Uterus (tissue), 4 donors: ENCODE results near the gene GPR85. TPM values are rescaled to one million over a fixed set of nuclear protein-coding genes. Genes with fewer than 3 reads are reported as not detected.

ENCODE experiments used
- DNase-seq, 2 donors: peaks; one replicate each; pipeline ENCODE4 v3.0.0-alpha.2; 2019 to 2020
- H3K27ac ChIP-seq, 2 donors: fragments of 200-600 bp; sonication (generic); 1 replicate in 1 of 2; 2 replicates in 1 of 2; pipeline ENCODE4 v1.5.1; 2016 to 2018
- H3K27me3 ChIP-seq, 2 donors: fragments of 200-600 bp; sonication (generic); one replicate each; pipeline ENCODE4 v1.5.1; 2018 to 2019; ENCODE audit warnings: control low read depth in 1 of 2
- H3K36me3 ChIP-seq, 2 donors: fragments of 200-600 bp; sonication (generic); one replicate each; pipeline ENCODE4 v1.5.1; 2019; ENCODE audit warnings: control low read depth in 1 of 2
- H3K4me1 ChIP-seq, 2 donors: fragments of 200-600 bp; sonication (generic); one replicate each; pipeline ENCODE4 v1.5.1; 2018 to 2019; ENCODE audit warnings: control low read depth in 1 of 2
- H3K4me3 ChIP-seq, 2 donors: fragments of 200-600 bp; sonication (generic); 1 replicate in 1 of 2; 2 replicates in 1 of 2; pipeline ENCODE4 v1.5.1; 2018 to 2019; ENCODE audit warnings: mild to moderate bottlenecking in 1 of 2
- H3K9me3 ChIP-seq, 2 donors: fragments of 200-600 bp; sonication (generic); one replicate each; pipeline ENCODE4 v1.5.1; 2019; ENCODE audit warnings: control low read depth in 1 of 2
- CTCF ChIP-seq, 4 experiments: fragments of 200-600 bp in 2 of 4; fragments of 450-650 bp in 2 of 4; sonication (generic) in 2 of 4; IDR thresholded peaks; one replicate each; pipeline ENCODE4 v1.5.1; 2016 to 2019; ENCODE audit warnings: antibody characterized with exemption in 4 of 4, mild to moderate bottlenecking in 2 of 4, moderate library complexity in 1 of 4
- POLR2A ChIP-seq, 2 donors: fragments of 450-650 bp; IDR thresholded peaks; one replicate each; pipeline ENCODE4 v1.6.1; 2016; ENCODE audit warnings: antibody characterized with exemption in 2 of 2, mild to moderate bottlenecking in 1 of 2, moderate library complexity in 1 of 2
- intact Hi-C: fragments of 100-400 bp; cut with DNase I; formaldehyde crosslinking; loops from one replicate; pipeline ENCODE4 v1.15.1; 2023; ENCODE audit warnings: low total_unique reads
- total RNA-seq, 4 donors: library from RNA; depleted of rRNA in 3 of 4; stranded (reverse); fragments of >200 nt in 3 of 4; gene quantifications; one replicate each; pipeline versions ENCODE4 v1.1.0 to v1.2.4, GENCODE V29; 2014 to 2023
- donor health status: DM: yes; HTN: yes; CAD: no.

The GPR85 gene
- total RNA-seq, 4 donors from 2014 or later = 1.0 to 4.8 TPM; not detected in 2

DNA sequence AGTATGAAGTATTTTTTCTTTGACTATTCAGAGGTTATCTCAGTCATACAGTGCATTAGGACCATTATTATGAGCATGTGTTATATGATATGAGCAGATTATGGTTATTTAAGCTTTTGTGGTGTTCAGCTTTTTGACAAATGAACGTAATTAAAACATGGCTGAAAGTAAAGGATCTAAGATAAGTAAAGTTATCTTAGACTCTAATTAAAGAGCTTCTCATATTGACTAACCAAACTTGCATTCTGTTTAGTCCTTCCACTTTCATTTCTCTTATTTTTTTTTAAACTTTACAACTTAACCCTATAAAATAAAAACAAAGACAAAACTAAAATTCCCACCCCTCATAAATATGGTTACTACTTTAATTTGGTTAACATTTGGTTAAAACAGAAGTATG, 6.9 kb upstream of the GPR85 start:
- no peak for TF ChIP-seq POLR2A (IDR thresholded peaks at IDR 0.05)
- TF ChIP-seq CTCF (IDR thresholded peaks at IDR 0.05) = no peak
- no peak overlapping the region for H3K4me3 ChIP-seq
- no peaks in the 10 kb centered on the region for H3K9me3 ChIP-seq
- H3K27me3 ChIP-seq = no peaks in the 10 kb centered on the region
- no peaks in the 10 kb centered on the region for H3K36me3 ChIP-seq
- no peak for DNase-seq
- H3K27ac ChIP-seq = no peak overlapping the region
- H3K4me1 ChIP-seq = no peaks in the 10 kb centered on the region
- intact Hi-C loops = no loop called here

GRCh38 chr7:113092762-113093161, 6.1 kb upstream of the GPR85 start:
- H3K4me3 ChIP-seq = no peak overlapping the region
- H3K27ac ChIP-seq = no peak overlapping the region
- no peaks in the 10 kb centered on the region for H3K27me3 ChIP-seq
- DNase-seq = no peak
- H3K9me3 ChIP-seq = no peaks in the 10 kb centered on the region
- TF ChIP-seq POLR2A (IDR thresholded peaks at IDR 0.05) (no peak), CTCF (IDR thresholded peaks at IDR 0.05) (no peak)
- H3K4me1 ChIP-seq = no peaks in the 10 kb centered on the region
- intact Hi-C loops = no loop called here
- H3K36me3 ChIP-seq = no peaks in the 10 kb centered on the region

DNA sequence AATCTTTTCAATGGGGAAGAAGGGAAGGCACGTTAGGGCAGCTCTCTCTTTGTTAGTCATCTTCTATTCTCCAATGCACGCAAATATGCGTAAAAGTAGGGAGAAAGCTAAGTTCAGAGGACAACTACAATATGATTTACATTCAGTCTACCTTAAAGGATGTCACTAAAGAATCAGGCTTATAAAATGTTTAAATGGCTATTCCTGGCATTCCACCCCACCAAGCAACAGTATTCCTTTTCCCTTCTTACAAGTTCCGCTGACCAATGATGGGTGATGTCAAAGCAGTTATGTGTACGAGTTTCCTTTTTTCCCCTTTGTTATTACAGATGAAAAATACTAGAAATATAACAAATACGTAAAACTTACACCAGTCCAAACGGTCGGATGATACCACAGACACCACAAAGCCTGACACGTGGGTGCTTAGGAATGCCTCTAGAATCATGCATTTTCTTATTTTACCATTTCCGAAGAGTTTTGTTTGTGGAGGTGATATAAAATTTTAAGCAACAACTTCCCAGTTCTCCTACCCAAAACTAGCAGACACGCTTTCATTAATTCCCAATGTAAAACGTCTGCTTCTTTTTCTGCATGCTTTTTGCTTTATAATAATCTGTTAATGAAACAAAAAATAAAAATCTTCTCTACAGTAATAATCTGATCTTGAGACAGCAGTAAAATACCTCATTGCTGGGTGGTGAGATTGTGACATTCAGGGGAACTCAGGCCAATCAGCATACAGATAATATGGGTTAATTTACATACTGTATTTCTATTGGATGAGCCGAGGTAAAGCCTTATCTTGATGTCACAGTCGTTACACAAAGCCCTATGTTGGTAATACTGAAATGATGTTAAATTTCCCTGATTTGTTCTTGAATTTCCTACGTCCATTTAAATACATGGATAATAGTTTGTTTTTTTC, 708 bp upstream of the GPR85 start:
- intact Hi-C loops = no loop called here
- TF ChIP-seq CTCF (IDR thresholded peaks at IDR 0.05) = no peak
- TF ChIP-seq POLR2A (IDR thresholded peaks at IDR 0.05) = no peak
- no peaks in the 10 kb centered on the region for H3K36me3 ChIP-seq
- DNase-seq = peak in 1 of 2 donors; percentile 16
- no peaks in the 10 kb centered on the region for H3K4me1 ChIP-seq
- peaks cover 0 to under 1% of the 10 kb centered on the region in 2 donors for H3K27me3 ChIP-seq
- peak overlapping the region; percentile 34 to 45 for H3K27ac ChIP-seq
- peak overlapping the region; percentile 25 to 38 for H3K4me3 ChIP-seq
- H3K9me3 ChIP-seq = no peaks in the 10 kb centered on the region

GRCh38 chr7:113085781-113086390, 741 bp downstream of the GPR85 start:
- no peak for DNase-seq
- H3K4me3 ChIP-seq = peak overlapping the region in 1 of 2 donors; percentile 38
- H3K27me3 ChIP-seq = peaks cover 0 to 5% of the 10 kb centered on the region in 2 donors
- H3K27ac ChIP-seq = no peak overlapping the region
- TF ChIP-seq CTCF (IDR thresholded peaks at IDR 0.05) (no peak), POLR2A (IDR thresholded peaks at IDR 0.05) (no peak)
- no peaks in the 10 kb centered on the region for H3K4me1 ChIP-seq
- no peaks in the 10 kb centered on the region for H3K36me3 ChIP-seq
- intact Hi-C loops = no loop called here
- H3K9me3 ChIP-seq = no peaks in the 10 kb centered on the region
